ENCODE results near the gene DYNLT4.

DNA sequence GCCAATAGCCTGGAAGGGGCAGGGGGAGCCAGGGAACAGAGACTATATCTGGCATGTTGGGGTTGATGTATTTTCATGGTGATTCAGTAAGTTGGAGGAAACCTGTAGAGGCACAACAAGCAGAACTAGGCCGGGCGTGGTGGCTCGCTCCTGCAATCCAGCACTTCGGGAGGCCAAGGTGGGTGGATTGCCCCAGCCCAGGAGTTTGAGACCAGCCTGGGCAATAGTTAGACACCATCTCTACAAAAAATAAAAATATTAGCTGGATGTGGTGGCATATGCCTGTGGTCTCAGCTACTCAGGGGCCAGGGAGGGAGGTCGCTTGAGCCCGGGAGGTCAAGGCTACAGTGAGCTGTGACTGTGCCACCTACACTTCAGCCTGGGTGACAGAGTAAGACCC is 46.0 kb upstream of the DYNLT4 start:
- no peak for TF ChIP-seq POLR2A (IDR thresholded peaks at IDR 0.05)
- TF ChIP-seq EP300 (IDR thresholded peaks at IDR 0.05): no peak
- TF ChIP-seq, protein P1, sequence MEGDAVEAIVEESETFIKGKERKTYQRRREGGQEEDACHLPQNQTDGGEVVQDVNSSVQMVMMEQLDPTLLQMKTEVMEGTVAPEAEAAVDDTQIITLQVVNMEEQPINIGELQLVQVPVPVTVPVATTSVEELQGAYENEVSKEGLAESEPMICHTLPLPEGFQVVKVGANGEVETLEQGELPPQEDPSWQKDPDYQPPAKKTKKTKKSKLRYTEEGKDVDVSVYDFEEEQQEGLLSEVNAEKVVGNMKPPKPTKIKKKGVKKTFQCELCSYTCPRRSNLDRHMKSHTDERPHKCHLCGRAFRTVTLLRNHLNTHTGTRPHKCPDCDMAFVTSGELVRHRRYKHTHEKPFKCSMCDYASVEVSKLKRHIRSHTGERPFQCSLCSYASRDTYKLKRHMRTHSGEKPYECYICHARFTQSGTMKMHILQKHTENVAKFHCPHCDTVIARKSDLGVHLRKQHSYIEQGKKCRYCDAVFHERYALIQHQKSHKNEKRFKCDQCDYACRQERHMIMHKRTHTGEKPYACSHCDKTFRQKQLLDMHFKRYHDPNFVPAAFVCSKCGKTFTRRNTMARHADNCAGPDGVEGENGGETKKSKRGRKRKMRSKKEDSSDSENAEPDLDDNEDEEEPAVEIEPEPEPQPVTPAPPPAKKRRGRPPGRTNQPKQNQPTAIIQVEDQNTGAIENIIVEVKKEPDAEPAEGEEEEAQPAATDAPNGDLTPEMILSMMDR (IDR thresholded peaks at IDR 0.05): no peak
- no peak for TF ChIP-seq POLR2AphosphoS5 (IDR thresholded peaks at IDR 0.05)
